HG02884 (cell line): ENCODE results near the gene FSIP1.

Source experiments
- ATAC-seq: cut with Tn5 transposase; IDR thresholded peaks from one replicate; pipeline ENCODE4 v1.9.1; 2021; ENCODE audit warnings: mild to moderate bottlenecking, moderate library complexity; ENCODE audit not compliant: unreplicated experiment

Gene FSIP1

DNA sequence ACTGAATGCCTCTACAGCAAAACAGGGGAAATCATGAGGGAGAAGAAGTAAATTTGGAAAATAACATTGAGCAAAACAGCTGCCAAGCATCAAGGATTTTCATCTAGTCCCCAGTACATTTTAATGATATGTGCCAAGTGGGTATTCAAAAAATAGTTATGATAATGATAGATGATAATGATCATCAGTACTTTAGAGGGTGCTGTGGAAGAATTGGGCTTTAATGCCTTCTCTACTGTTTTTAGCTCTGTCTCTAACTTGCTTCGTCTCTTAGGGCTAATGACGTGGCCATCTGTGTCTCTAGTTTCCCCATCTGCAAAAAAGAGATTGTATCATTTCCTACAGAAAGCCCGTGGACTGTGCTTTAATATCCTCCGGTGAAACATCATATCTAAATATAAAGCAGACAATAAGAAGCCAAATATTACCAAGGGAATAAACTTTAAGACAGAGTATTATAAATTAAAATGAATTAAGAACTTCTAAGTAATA is 10.2 kb upstream of the FSIP1 start:
- no peak for ATAC-seq

DNA sequence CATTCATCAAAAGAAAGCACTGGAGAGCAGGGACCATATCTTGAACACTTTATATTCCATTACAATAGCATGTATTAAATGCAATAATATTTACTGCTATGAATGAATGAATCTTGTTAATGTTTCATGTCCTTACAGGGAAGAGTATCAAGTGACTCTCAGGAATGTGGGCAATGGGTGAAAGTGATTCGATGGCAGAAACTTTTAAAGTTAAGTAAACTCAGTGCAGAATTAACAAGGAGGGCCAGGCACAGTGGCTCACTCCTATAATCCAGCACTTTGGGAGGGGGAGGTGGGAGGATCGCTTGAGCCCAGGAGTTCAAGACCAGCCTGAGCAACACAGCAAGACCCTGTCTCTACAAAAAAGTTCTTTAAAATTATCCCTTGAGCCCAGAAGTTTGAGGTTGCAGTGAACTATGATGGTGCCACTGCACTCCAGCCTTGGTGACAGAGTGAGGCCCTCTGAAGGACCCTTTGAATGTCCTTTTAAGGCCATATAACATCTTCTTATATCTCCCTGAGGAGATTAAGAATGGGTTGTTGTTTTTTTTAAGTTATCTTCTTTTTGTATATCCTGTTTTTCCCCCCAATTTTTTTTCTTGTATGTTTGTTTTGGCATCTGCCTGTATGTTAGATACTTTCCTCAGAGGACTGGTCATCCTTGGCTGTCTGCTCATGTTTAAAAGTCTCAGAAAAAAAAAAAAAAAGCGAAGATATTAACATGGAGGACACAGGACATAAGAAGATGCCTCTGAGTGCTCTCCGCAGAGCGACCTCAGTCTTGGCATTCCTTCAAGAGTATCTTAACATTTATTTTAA is 9.6 kb upstream of the FSIP1 start:
- no peak for ATAC-seq

DNA sequence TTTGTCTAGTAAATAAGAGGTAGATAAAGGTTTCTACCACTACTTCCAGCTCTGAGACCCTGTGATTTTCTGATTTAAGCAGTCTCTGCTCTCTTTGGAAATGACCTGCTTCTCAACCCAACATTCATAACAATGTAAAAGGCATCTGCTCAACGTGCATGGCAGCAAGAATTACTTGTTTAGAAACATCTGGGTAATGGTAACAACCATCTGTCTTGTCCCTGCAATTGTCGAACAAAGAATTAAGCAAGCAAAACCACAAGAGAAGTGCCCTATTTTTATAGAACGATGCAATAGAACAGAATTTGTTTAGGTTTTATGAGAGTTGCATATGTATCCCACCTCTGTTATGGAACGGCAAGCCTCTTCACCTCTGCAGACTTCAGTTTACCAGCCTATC is 7.1 kb upstream of the FSIP1 start:
- ATAC-seq, result no peak

DNA sequence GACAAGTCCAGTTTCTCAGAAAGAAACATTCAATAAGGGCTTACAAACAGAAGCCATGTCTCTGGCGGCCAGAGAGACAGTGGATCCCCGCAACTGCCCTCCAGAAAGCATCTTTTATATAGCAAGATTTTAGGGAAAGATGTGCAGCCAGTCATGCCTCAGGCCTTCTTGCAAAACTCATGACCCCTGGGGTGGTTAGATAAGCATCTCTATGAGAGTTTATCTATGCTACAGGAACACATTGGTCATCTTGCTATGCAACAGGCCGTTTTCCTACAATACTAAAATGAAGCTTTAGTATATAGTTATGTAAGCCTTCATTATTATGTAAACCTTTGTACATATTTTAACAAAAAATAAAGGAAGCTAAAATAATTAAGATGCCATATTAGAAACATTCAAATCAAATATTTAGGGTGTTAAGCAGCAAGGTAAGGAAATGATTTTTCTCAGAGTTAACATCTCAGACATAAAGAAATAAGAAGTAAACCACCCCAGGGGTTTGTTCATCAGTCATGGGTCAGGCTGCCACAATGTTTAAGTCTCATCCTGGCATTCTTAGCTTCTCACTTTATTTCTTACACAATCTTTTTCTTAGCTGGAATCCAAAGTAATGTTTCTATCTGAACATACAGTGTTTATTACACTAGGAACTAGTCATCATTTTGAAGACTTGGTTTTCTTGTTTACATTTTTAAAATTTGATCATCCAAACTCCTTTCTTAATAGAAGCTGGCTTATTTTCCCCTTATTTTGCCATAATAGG is 6.3 kb upstream of the FSIP1 start:
- ATAC-seq, result no peak

DNA sequence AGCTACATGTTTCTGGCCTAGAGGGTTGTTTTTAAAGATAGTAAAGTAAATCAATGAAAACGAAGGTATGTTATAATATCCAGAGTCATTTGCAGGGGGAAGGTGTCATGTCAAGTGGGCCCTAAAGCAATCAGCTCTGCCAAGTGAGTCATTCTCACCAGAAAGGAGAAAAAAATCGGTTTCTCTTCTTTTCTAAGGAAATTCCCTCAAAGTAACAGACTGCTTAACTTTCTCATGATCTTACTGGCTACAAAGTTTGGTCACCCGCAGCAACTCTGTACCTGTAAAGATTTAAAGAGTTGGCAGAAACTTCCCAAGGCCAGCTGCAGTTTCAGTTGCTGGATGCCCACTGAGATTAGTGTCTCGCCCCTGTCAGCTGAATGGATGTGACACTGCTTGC is 5.5 kb upstream of the FSIP1 start:
- peak; percentile 55 for ATAC-seq

DNA sequence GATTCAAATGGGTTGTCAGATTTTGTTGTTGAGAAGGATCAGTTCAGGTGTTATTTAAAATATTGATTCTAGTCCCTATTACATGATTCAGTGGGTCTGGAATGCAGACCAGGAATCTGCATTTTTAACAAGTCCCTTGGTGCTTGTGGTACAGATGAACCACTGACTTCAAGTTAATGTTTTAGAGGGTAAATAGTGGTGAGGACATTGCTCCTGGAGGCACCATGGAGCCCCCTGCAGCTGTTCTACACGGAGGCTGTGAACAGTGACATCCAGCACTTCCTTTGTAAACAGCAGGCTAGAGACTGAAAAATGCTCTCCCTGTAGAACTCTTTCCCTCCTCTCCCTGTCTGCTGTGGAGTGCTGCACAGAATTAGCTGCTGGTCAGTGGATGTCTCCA is 4.8 kb upstream of the FSIP1 start:
- no peak for ATAC-seq

DNA sequence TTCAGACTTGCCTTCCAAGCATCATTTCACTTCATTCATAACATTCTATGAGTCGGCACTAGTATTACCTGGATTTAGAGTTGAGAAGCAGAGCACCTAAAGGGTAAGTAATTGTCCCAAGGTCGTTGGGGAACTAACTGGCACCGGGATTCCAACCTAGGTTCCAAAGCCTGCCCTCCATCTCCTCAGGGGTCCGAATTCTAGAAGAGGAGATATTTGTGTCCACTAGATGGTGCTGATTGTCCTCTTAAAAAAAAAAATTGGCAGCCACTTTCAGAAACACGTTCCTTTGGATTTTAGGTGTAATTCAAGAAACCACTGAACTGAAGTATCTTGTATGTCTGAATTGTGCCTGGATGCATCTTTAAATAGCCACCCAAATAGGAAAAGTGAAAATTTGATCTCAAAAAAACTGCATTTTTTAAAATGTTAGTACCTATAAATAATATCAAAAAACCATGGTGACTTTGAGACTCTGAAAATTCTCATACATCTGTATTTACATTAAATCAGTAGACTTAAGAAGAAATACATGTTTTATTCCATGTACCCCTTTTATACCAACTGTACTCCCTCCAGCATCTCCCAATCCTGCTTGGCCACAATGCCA is 3.9 kb upstream of the FSIP1 start:
- ATAC-seq, result no peak

DNA sequence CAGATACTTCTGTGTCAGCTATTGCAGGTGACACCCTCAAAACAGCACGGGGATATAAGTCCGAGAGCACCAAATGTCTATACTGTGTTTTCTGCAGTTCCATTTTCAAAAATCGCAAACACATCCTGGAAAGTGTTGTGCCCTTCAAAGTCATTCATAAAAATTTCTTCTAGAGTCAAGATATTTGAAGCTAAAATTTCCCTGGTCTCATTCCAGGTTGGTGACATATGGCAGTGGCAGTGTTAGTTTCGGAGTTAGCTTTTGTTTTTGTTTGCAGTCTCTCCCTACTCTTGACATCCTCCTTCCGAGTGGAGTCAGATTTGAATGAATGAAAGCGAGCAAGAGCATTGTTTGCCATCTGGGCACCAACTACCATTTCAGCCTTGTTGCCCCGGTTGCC is 3.2 kb upstream of the FSIP1 start:
- no peak for ATAC-seq

DNA sequence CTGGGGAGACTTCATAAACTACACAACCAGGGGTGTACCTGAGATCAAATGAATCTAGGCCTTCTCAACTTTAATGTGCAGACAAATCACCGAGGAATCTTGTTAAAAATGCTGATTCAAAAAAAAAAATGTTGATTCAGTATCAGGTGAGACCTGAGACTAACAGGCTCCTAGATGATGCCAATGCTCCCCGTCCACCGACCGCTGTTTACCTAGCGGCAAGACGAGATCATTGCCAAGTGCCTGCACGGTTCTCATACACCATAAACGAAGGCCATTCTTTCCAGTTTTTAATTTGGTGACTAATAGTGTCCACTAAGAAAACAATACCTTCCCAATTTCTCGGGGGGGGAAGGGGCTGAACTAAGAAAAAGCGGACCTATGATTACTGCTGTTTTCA is 2.5 kb upstream of the FSIP1 start:
- ATAC-seq, result no peak

DNA sequence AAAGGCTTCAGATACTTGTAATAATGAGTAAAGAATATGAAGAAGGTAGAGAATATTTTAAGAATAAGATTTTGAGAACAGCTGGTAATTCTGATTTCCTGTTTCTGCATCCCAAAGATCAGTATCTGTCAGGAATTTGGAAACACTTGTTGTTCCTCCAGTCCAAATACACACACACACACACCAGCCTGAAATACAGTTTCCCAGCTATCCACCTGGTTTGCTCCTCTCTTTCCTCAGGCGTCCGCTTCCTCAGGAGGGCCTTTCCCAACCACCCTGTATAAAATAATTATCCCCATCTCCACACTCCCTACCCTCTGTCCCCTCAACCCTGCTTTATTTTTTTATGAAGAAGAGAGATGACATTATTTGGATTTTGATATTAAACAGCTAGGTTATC is 2.0 kb upstream of the FSIP1 start:
- ATAC-seq, result no peak

DNA sequence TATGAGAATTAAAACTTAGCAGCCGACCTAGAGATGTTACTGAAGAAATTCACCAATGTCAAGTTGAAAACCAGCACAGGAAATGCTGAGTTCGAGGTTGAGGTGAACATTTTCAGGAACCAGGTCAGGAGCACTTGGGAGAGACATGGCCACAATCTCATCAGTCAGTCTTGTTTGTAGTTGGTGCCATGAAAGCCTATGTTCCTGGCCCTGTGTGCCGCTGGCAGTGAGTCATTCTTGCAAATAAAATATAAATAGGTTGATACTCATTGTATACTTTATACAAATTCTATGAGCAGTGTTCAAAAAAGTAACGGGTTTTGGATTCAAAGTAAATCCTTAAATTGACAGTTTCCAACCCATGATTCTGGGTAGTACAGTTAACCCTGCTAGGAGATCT is 1.5 kb upstream of the FSIP1 start:
- ATAC-seq, result no peak

DNA sequence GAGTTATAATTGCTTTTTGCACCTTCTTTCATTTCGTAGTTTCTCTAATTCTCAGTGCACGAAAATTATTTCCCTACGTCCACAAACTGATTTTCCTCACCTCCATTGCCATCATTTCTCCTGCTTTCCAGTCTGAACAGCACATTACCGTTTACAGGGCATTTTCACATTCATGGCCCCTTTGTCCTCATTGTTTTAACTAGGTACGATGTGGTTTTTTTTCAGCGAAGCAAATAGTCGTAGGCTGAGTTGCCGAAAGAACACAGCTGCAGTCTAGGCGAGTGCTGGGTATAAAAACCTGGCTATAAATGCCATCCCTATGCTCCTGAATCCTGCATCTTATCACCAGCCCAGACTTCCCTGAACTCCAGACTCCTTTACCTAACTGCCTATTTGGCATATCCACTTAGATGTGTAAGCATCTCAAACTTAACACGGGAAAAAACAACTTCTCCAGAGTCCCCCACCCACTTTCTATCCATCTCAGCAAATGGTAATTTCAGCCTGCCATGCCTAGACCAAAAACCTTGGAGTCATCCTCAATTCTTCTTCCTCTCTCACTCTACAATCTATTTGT is 691 bp upstream of the FSIP1 start:
- ATAC-seq, result no peak

DNA sequence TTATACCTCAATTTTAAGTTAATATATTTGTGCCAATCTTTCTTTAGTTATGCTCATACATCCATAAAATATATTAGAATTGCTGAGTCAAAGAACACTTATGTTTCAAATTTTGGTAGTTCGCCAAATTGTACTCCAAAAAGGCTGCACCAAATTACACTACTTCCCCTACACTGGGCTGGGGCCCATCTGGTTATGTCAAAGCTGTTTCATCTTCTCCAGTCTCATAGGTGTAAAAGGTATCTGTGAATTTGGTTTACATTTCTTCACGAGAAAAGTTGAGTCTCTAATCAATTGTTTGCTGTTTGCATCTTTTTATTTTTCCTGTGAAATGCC is 706 bp downstream of the FSIP1 start:
- no peak for ATAC-seq

DNA sequence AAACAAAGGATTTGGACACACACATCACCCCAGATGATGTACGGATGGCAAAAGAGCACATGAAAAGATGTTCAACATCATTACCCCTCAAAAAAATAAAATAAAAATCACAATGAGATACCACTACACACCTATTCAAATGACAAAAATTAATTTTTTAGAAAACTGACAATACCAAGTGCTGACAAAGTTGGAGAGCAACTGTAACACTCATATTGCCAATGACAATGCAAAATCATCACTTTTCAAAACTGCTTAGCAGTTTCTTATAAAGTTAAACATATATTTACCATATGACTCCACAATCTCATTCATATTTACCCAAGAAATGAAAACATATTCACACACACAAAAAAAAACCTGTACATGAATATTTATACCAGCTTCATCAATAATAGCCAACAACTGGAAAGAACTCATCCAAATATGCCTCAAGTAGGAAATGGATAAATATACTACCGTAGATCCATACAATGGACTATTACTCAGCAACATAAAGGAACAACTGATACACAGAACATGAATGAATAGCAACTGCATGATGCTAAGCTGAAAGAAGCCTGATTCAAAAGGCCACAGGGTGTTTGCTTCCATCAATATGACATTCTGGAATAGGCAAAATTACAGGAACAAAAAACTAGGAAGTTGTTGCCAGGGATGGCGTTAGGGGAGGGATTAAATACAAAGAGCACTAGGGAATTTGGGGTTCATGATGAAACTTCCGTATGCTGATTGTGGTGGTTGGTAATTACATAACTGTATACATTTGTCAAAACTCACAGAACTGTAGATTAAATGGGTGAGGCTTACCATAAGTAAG is 1.3 kb downstream of the FSIP1 start:
- no peak for ATAC-seq

DNA sequence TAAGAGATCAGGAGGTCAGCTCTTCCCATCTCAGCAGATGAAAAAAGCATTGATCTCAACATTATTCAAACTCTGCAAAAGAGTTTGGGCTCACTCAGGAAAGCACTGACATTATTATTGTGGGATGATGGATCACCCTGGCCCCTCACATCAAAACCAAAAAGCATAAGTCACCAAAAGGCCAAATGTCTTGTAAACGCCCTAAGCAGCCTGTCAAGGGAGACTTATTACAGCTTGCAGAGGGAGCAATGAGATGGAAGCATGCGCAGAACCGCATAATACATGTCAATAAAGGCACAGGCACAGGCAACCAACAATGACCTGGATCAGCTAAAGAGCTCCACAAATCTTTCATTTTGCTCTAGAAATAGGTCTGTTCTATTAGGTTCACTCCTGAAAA is 4.6 kb downstream of the FSIP1 start:
- no peak for ATAC-seq

DNA sequence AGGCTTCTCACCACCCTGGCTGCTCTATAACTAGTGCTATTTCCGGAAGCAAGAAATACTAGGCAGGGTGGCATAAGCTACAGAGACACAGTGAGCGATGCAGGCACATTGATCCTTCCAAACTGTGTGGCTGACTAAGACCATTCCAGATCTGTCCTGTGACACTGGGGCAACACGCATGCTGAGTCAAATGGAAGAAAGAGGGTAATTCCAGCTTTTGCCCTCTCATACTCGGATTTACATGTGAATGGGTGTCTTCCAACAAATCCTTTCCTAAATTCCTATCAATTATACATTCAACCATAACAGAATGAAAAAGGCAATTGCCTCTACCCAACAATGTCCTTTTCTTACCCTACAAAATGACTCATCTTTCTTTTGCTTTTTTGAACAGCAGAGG is 5.1 kb downstream of the FSIP1 start:
- no peak for ATAC-seq

DNA sequence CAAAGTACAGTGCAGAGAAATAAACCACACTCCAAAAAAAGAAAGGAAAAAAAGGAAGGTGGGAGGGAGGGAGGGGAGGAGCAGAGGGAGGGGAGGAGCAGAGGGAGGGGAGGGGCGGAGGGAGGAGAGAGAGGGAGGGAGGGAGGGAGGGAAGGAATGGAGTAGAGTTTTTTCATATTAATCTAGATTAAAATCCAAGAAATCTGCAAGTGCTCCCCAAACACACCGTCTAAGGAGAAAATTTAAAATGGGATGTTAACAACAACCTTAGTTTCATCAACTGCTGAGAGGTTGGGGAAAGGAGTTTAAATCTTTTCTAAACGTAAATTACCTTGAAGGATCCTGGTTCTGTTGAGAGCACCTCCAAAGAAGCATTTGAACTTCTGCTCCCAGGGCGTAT is 6.6 kb downstream of the FSIP1 start:
- ATAC-seq, result no peak

DNA sequence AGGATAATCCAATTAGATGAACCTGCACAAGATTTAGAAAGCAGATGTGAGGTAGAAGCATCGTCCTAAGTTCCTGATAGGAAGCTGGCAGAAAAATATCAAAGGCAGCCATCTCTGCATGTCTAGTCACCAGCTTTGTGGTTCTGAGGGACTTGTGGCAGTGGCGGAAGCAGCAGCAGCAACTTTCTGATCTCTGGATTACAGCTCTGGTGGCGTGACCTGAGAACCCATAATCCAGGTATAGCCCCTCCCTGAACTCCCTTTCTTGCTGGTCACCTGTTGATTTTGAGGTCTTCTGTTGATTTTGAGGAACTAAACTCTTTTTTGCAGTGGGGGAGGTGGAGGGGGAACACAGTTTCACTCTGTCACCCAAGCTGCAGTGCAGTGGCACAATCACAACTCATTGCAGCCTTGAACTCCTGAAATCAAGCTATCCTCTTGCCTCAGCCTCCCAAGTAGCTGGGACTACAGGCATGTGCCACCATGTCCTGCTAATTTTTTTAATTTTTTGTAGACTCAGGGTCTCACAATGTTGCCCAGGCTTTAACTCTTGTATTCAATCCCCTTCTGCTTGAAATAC is 7.9 kb downstream of the FSIP1 start:
- ATAC-seq, result no peak

DNA sequence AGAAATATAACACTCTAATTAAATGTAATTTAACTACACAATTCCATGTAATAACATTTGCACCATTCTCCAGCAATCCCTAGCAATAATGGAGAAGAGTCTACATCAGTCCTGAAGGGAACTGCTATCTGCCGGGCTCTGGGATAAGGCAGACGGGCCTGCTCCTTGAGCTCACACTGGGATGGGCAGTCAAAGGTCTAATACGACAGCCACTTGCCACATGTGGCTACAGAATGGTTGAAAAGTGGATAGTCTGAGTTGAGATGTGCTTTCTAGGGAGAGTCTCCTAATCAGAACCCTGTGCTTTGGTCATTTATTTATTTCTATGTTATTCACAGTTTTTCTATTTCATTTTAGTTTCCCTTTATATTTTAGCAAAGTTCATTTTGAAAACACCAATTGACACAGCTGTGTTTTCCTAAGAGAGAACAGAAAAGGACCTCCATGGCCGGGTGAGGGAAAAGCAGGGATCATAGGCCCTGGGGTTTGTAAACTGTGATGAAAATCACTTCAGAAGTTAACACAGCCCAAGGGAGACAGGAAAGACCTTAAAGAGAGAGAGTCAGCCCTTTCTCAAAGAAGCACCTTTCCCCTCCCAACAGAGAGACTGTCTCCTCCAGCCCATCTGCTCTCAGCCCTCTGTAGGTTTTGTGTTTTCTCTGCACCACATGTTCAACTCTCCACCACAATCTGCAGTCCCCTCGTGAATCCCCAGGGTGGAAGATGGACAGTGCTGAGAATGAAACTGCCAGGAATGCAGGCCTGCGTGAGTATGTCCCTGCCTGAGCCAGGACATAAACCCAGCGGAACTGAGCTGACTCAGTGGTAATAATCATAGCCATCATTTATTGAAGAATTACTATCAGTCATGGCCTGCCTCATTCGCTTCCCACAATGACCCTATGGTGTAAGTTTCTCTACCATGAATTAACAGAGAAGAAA is 11.6 kb downstream of the FSIP1 start:
- no peak for ATAC-seq
